Fibroblast of the aortic adventitia (primary cell): Measurements from ENCODE around the gene SLC52A3. TPM values are rescaled to one million over a fixed set of nuclear protein-coding genes. Genes with fewer than 3 reads are reported as not detected.

Experiments
- DNase-seq: peaks from one replicate; pipeline ENCODE4 v3.0.0-alpha.2; 2010; ENCODE audit warnings: low read depth
- H3K4me3 ChIP-seq: 2 replicates; pipeline ENCODE4 v1.5.1; 2011; ENCODE audit warnings: low read depth, mild to moderate bottlenecking, control low read depth, low read length, moderate library complexity
- CTCF ChIP-seq: IDR thresholded peaks from 2 replicates; pipeline ENCODE4 v1.5.1; 2011; ENCODE audit warnings: mild to moderate bottlenecking, low read length, control low read depth, inconsistent platforms; ENCODE audit not compliant: insufficient read depth
- total RNA-seq: library from RNA; depleted of rRNA; stranded (reverse); fragments of >200 nt; gene quantifications from 2 replicates; pipeline ENCODE4 v1.2.3, GENCODE V29; 2012; ENCODE audit warnings: low replicate concordance

SLC52A3 gene
- total RNA-seq, 1 donor, result not detected

- no peak for TF ChIP-seq CTCF
- no peak overlapping the region for H3K4me3 ChIP-seq
- DNase-seq, result no peak
Measured at GRCh38 chr20:776165-776564, 7.9 kb upstream of the SLC52A3 start.

DNA sequence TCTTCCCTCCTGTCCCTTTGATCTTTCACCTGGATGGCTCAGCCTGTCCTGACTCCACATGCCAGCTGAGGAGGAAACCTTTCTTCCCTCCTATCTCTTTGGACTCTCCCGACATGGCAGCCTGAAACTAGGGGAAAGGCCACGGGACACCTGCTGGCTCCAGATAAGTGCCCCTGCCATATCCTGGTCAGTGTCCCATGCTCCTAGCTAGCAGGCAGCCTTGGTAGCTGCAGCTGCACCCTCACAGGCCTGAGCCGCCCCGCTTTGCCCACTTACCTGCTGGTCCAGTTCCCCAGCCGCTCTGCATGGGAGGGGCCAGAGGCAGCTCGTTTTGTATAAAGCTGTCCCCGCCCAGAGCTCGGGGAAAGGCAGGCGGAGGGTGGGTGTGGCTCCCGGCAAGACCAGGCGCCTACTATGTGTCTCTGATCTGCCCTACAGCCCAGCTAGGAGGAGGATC lies 7.4 kb upstream of the SLC52A3 start:
- DNase-seq, result no peak
- no peak for TF ChIP-seq CTCF
- no peak overlapping the region for H3K4me3 ChIP-seq

DNA sequence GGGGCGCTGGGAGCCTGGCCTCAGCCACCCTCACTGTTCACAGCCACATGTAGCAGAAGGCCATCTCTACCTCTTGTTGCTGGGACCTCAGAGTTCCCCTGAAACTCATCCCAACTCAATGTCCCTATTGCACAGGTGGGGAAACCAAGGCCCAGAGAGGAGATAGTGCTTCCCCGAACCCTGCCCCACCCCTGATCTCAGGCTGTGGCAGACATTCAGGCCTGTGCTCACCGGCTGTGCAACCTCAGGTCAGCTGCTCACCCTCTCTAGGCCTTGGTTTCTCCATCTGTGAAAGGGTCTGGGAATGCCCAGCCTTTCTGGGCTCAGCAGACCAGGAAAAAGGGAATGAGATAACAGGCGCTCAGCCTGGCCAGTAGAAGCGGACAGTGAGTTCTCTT lies 6.4 kb upstream of the SLC52A3 start:
- H3K4me3 ChIP-seq, result no peak overlapping the region
- no peak for TF ChIP-seq CTCF
- no peak for DNase-seq

DNA sequence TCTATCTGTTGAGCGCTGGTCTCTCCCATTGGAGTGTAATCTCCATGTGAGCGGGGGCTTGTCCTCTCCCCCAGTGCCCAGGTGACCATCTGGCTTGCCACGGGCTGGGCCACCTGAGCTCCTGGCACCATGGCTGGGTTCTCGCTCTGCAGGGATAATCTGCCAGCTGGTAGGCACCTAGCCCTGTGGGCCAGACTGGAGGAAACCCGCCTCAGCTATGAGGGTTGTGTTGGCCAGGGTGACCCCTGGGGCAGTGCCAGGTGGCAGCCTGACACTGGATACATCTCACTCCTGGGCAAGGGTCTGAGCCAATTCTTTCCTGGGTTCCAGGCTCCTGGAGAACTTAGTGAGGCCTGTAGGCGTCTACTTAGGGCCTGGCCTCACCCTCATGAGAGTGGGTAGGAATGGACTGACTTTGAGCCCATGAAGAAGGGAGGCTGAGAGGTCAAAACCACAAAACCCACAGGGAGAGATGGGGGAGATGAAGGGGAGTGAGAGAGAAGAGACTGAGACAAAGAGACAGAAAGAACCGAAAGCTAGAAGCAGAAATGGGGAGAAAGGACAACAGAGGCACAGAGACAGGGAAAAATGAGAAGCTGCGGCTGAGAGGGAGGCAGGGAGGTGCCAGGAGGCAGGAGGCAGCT lies 5.8 kb upstream of the SLC52A3 start:
- no peak overlapping the region for H3K4me3 ChIP-seq
- no peak for TF ChIP-seq CTCF
- DNase-seq, result no peak

DNA sequence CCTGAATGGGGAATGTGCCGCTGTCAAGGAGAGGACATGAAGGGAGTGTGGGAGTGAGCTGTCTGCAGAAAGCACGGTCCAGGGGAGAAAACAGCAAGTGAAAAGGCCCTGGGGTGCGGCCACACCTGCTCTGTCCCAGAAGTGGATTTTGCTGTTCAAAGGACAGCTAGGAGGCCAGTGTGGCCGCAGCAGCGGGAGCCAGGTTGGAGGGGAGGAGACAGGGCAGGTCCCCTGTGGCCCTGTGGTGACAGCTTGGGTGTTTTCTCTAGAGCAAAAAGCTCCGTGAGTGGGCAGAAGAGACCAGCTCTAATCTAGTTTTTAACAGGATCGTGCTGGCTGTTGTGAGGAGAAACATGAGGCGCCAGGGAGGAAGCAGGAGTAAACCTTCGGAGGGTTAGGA lies 4.5 kb upstream of the SLC52A3 start:
- DNase-seq, result no peak
- TF ChIP-seq CTCF, result no peak
- H3K4me3 ChIP-seq, result no peak overlapping the region

GRCh38 chr20:771741-772464 lies 3.6 kb upstream of the SLC52A3 start:
- H3K4me3 ChIP-seq, result no peak overlapping the region
- no peak for DNase-seq
- TF ChIP-seq CTCF, result no peak
